ENCODE measurements around the gene GPR183. TPM values are rescaled to one million over a fixed set of nuclear protein-coding genes. Genes with fewer than 3 reads are reported as not detected.

Gene GPR183, protein sequence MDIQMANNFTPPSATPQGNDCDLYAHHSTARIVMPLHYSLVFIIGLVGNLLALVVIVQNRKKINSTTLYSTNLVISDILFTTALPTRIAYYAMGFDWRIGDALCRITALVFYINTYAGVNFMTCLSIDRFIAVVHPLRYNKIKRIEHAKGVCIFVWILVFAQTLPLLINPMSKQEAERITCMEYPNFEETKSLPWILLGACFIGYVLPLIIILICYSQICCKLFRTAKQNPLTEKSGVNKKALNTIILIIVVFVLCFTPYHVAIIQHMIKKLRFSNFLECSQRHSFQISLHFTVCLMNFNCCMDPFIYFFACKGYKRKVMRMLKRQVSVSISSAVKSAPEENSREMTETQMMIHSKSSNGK
- total RNA-seq = 0.19 TPM in 1 of 2 replicates, not detected in the other
- long read RNA-seq, partial matches to known transcripts = 0 of 2 reads
- long read RNA-seq, other reads (novel, unspliced or antisense) = 0 of 2 reads

DNA sequence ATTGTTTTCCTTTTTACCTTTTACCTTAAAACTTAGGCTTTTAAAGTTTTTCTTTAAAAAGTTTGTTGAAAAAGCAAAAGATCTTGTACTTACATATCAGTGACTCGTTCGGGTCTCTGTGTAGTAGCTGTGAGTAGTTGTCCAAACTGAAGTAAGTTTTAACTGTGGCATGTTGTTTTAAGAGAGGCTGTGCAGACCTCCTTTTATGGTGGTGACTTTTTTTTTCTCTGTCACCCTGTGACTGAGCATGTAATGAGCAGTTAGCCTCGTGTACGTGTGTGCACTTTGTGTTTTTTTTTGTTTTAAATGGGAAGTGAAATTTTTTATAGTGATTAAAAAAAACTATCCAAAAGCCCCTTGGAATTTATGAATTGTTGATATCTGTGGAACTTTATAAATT lies at the start of gene GPR183:
Gene GPR183 (minus strand): TSS at position 153 of the 400 bp plus-strand sequence. CDS start 11,254 bp downstream, outside the sequence.
- DNase-seq (ENCODE audit: extremely low spot score, unreplicated experiment) = no peak
- peaks cover 7% of the 10 kb centered on the region for H3K36me3 Mint-ChIP-seq (ENCODE audit: unreplicated experiment)
- H3K9me3 Mint-ChIP-seq (ENCODE audit: unreplicated experiment) = no peaks in the 10 kb centered on the region
- H3K4me3 Mint-ChIP-seq (ENCODE audit: unreplicated experiment) = no peak within 1 kb of the TSS
- TF ChIP-seq, protein P1, sequence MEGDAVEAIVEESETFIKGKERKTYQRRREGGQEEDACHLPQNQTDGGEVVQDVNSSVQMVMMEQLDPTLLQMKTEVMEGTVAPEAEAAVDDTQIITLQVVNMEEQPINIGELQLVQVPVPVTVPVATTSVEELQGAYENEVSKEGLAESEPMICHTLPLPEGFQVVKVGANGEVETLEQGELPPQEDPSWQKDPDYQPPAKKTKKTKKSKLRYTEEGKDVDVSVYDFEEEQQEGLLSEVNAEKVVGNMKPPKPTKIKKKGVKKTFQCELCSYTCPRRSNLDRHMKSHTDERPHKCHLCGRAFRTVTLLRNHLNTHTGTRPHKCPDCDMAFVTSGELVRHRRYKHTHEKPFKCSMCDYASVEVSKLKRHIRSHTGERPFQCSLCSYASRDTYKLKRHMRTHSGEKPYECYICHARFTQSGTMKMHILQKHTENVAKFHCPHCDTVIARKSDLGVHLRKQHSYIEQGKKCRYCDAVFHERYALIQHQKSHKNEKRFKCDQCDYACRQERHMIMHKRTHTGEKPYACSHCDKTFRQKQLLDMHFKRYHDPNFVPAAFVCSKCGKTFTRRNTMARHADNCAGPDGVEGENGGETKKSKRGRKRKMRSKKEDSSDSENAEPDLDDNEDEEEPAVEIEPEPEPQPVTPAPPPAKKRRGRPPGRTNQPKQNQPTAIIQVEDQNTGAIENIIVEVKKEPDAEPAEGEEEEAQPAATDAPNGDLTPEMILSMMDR (IDR thresholded peaks at IDR 0.05) = no peak
- H3K4me1 Mint-ChIP-seq (ENCODE audit: unreplicated experiment) = peaks cover 48% of the 10 kb centered on the region
- H3K27me3 Mint-ChIP-seq (ENCODE audit: unreplicated experiment) = no peaks in the 10 kb centered on the region
- peak within 1 kb of the TSS; percentile 78 for H3K27ac Mint-ChIP-seq (ENCODE audit: unreplicated experiment)

DNA sequence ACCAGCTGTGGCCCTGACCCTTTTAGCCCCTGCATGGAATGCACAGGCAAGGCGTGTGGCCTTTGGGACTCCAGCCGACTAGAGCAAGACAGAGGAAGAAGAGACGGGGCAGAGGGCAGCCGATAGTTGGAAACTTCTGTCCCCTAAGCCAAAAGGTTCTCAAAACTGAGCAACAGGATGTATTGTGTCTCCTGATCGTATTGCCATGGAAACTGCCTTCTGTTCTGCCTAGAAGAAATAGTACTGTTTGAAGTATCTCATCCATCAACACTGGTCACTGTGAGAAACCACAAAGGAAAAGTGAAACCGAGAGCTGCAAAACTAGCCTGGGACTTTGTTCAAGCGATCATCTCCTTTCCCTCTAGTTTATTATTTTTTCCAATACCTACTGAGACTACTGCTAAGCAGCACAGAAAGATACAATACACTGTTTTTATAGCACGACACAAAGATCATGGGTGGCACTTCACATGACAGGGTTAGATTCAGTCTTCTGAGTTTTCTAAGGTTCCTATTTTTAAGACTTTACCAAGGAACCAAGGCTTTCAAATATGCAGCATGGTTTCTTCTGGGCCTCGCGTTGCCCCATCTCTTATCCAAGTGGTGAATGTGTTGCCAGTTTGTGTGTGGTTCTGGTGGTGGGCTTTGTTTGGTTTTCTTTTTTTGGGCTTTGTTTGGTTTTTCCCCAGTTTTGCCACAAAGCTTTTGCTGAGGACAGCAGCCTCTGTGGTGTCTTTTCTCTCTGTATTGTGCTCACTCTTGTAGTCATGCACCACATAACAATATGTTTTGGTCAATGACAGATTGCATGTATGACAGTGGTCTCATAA lies 49.3 kb upstream of the GPR183 start:
- peak overlapping the region; percentile 51 for H3K4me3 Mint-ChIP-seq (ENCODE audit: unreplicated experiment)
- H3K27me3 Mint-ChIP-seq (ENCODE audit: unreplicated experiment) = no peaks in the 10 kb centered on the region

DNA sequence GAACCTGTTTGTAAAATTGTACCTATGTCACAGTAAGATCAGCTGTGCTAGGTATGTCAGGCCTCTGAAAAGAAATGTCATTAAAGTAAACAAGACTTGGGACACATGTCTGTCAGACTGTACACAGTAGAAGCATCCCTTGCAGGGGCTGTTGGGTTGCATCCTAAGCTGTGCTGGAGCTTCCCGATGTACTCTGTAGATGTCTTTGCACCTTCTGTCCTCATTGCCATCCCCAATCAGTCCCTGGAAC lies 48.7 kb upstream of the GPR183 start:
- Mint-ChIP-seq H3K36me3 (ENCODE audit: unreplicated experiment) (peaks cover 16% of the 10 kb centered on the region), H3K9me3 (ENCODE audit: unreplicated experiment) (no peaks in the 10 kb centered on the region), H3K4me3 (ENCODE audit: unreplicated experiment) (peak overlapping the region; percentile 51), H3K27ac (ENCODE audit: unreplicated experiment) (peak overlapping the region; percentile 92), H3K4me1 (ENCODE audit: unreplicated experiment) (peaks cover 29% of the 10 kb centered on the region), H3K27me3 (ENCODE audit: unreplicated experiment) (no peaks in the 10 kb centered on the region)
- DNase-seq (ENCODE audit: extremely low spot score, unreplicated experiment) = no peak
- TF ChIP-seq, protein P1 (IDR thresholded peaks at IDR 0.05) = no peak

More for the DNA sequence above, 49.3 kb upstream of the GPR183 start:
- H3K4me1 Mint-ChIP-seq (ENCODE audit: unreplicated experiment) = peaks cover 34% of the 10 kb centered on the region
- no peaks in the 10 kb centered on the region for H3K9me3 Mint-ChIP-seq (ENCODE audit: unreplicated experiment)
- TF ChIP-seq, protein P1 (IDR thresholded peaks at IDR 0.05) = no peak
- no peak for DNase-seq (ENCODE audit: extremely low spot score, unreplicated experiment)
- H3K36me3 Mint-ChIP-seq (ENCODE audit: unreplicated experiment) = peaks cover 16% of the 10 kb centered on the region
- H3K27ac Mint-ChIP-seq (ENCODE audit: unreplicated experiment) = peak overlapping the region; percentile 92

DNA sequence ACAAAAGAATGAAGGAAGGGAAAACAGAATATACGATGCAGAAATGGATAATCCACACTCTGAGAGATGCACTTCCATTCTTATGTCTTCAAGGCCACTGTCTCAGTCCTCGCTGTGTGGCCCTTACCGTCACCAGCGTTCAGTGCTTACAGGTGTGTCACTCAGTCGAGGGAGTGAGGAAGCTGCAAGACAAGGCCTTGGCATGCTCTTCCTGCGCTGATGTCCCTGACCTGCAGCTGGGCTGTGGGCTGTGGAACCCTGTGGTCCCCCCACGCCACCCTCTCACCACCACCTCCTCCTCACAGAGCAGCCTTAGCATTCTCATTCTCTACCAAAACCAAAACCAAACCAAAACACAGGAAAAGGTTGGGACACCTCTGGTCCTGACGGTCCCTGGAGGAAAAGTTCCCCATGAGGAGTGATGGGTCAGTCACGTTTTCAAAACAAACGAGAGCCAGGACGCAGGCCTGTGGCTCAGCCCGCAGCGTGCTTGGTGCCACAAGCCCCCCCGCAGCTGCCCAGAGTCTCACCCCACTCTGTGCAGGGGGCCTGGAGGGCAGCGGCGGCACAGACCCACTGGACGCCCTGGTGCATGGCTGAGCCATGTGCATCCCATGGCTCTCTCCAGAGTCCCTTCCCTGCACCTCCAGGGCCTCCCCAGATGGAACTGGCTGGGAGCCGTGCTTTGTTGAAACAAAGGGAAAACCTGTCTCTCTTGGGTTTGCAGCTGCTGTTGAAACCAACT lies 48.2 kb upstream of the GPR183 start:
- Mint-ChIP-seq H3K27ac (ENCODE audit: unreplicated experiment) (peak overlapping the region; percentile 92), H3K4me3 (ENCODE audit: unreplicated experiment) (peak overlapping the region; percentile 51), H3K9me3 (ENCODE audit: unreplicated experiment) (no peaks in the 10 kb centered on the region), H3K27me3 (ENCODE audit: unreplicated experiment) (no peaks in the 10 kb centered on the region), H3K36me3 (ENCODE audit: unreplicated experiment) (peaks cover 14% of the 10 kb centered on the region), H3K4me1 (ENCODE audit: unreplicated experiment) (peaks cover 29% of the 10 kb centered on the region)
- no peak for DNase-seq (ENCODE audit: extremely low spot score, unreplicated experiment)
- TF ChIP-seq, protein P1 (IDR thresholded peaks at IDR 0.05) = no peak
